Hindlimb muscle (tissue), 1 donor: ENCODE measurements around the gene TBC1D3I. TPM values are rescaled to one million over a fixed set of nuclear protein-coding genes. Genes with fewer than 3 reads are reported as not detected.
"Not testable (repeated sequence)": the region's sequence is repeated elsewhere in the genome, so short reads cannot be mapped to it uniquely, and the experiment has no call there.

Experiments
- DNase-seq: peaks from one replicate; pipeline ENCODE4 v3.0.0-alpha.2; 2013
- polyA plus RNA-seq: library from polyadenylated mRNA; unstranded; fragments of 120-200 nt; gene quantifications from one replicate; pipeline ENCODE4 v1.2.1, GENCODE V29; 2013; ENCODE audit not compliant: insufficient read length

TBC1D3I gene
- polyA plus RNA-seq, result not detected

- DNase-seq, result not testable (repeated sequence)
Measured at GRCh38 chr17:36264470-36264869, at the start of gene TBC1D3I. TSS of gene TBC1D3I (minus strand) at chr17:36264570. CDS start at chr17:36262985, 1,585 bp downstream.

- not testable (repeated sequence) for DNase-seq
Measured at GRCh38 chr17:36295161-36295560, 30.8 kb upstream of the TBC1D3I start.

GRCh38 chr17:36289965-36290612, 25.7 kb upstream of the TBC1D3I start:
- not testable (repeated sequence) for DNase-seq

GRCh38 chr17:36284219-36284618, 19.8 kb upstream of the TBC1D3I start:
- not testable (repeated sequence) for DNase-seq

GRCh38 chr17:36283256-36283655, 18.9 kb upstream of the TBC1D3I start:
- DNase-seq, result not testable (repeated sequence)

GRCh38 chr17:36242046-36242445, 22.3 kb downstream of the TBC1D3I start:
- not testable (repeated sequence) for DNase-seq

GRCh38 chr17:36229644-36230043, 34.7 kb downstream of the TBC1D3I start:
- DNase-seq, result not testable (repeated sequence)

GRCh38 chr17:36222967-36223366, 41.4 kb downstream of the TBC1D3I start:
- not testable (repeated sequence) for DNase-seq

- DNase-seq, result not testable (repeated sequence)
Measured at GRCh38 chr17:36221581-36222100, 42.7 kb downstream of the TBC1D3I start.

GRCh38 chr17:36220737-36221580, 43.4 kb downstream of the TBC1D3I start:
- not testable (repeated sequence) for DNase-seq

GRCh38 chr17:36219556-36219955, 44.8 kb downstream of the TBC1D3I start:
- not testable (repeated sequence) for DNase-seq

- DNase-seq, result not testable (repeated sequence)
Measured at GRCh38 chr17:36215406-36216308, 48.7 kb downstream of the TBC1D3I start.

- DNase-seq, result no peak
Measured at GRCh38 chr17:36214918-36215317, 49.5 kb downstream of the TBC1D3I start.

GRCh38 chr17:36213695-36214094, 50.7 kb downstream of the TBC1D3I start:
- DNase-seq, result no peak

GRCh38 chr17:36212966-36213365, 51.4 kb downstream of the TBC1D3I start:
- DNase-seq, result no peak

GRCh38 chr17:36212272-36212605, 52.1 kb downstream of the TBC1D3I start:
- no peak for DNase-seq

- DNase-seq, result not testable (repeated sequence)
Measured at GRCh38 chr17:36211484-36212271, 52.7 kb downstream of the TBC1D3I start.

GRCh38 chr17:36210439-36211211, 53.7 kb downstream of the TBC1D3I start, which contains the start of gene CCL4L2:
TSS of gene CCL4L2 (plus strand) at chr17:36211063.
- not testable (repeated sequence) for DNase-seq

- no peak for DNase-seq
Measured at GRCh38 chr17:36209575-36209974, 54.8 kb downstream of the TBC1D3I start.

- DNase-seq, result not testable (repeated sequence)
Measured at GRCh38 chr17:36207383-36207782, 57.0 kb downstream of the TBC1D3I start.

GRCh38 chr17:36206486-36206821, 57.9 kb downstream of the TBC1D3I start:
- not testable (repeated sequence) for DNase-seq
